Osteoblast (primary cell): ENCODE data around the gene DIPK1C. TPM values are rescaled to one million over a fixed set of nuclear protein-coding genes. Genes with fewer than 3 reads are reported as not detected.

Source experiments
- DNase-seq: peaks from one replicate; pipeline ENCODE4 v3.0.0; 2011; ENCODE audit warnings: low spot score, mixed read lengths; ENCODE audit not compliant: insufficient read length; ENCODE audit errors: missing footprints
- H2AFZ ChIP-seq: 2 replicates; pipeline ENCODE4 v1.6.0; 2011; ENCODE audit warnings: mild to moderate bottlenecking, low read length
- H3K27ac ChIP-seq: 2 replicates; pipeline ENCODE4 v1.5.1; 2011; ENCODE audit warnings: mild to moderate bottlenecking, low read depth, low read length, moderate library complexity
- H3K27me3 ChIP-seq: 2 replicates; pipeline ENCODE4 v1.6.0; 2012; ENCODE audit warnings: mild to moderate bottlenecking, control low read depth, inconsistent platforms, low read length, moderate library complexity; ENCODE audit not compliant: insufficient read depth
- H3K36me3 ChIP-seq: 2 replicates; pipeline ENCODE4 v1.5.1; 2011; ENCODE audit warnings: mild to moderate bottlenecking, low read length, control low read depth, moderate library complexity; ENCODE audit not compliant: insufficient read depth
- H3K4me1 ChIP-seq: 2 replicates; pipeline ENCODE4 v1.5.1; 2011; ENCODE audit warnings: mild to moderate bottlenecking, low read length, control low read depth, moderate library complexity; ENCODE audit not compliant: insufficient read depth
- H3K4me2 ChIP-seq: 2 replicates; pipeline ENCODE4 v1.6.0; 2011; ENCODE audit warnings: mild to moderate bottlenecking, low read length; ENCODE audit not compliant: insufficient read depth
- H3K4me3 ChIP-seq: fragments of 200-600 bp; sonication (generic); 3 replicates; pipeline ENCODE4 v1.5.1; 2012; ENCODE audit warnings: mild to moderate bottlenecking, low read length, inconsistent platforms; ENCODE audit not compliant: insufficient read depth
- H3K79me2 ChIP-seq: 2 replicates; pipeline ENCODE4 v1.6.0; 2012; ENCODE audit warnings: mild to moderate bottlenecking, low read length, control low read depth, inconsistent platforms; ENCODE audit not compliant: insufficient read depth
- H3K9me3 ChIP-seq: 2 replicates; pipeline ENCODE4 v1.5.1; 2011; ENCODE audit warnings: low read depth, low read length, control low read depth
- H4K20me1 ChIP-seq: 2 replicates; pipeline ENCODE4 v1.6.0; 2012; ENCODE audit warnings: mild to moderate bottlenecking, low read length, control low read depth; ENCODE audit not compliant: insufficient read depth
- CTCF ChIP-seq: IDR thresholded peaks from 2 replicates; pipeline ENCODE4 v1.5.1; 2011; ENCODE audit warnings: mild to moderate bottlenecking, low read depth, low read length, moderate library complexity; ENCODE audit errors: extremely low read depth
- total RNA-seq: library from RNA; depleted of rRNA; stranded (reverse); fragments of >200 nt; gene quantifications from 2 replicates; pipeline ENCODE4 v1.2.3, GENCODE V29; 2012

DIPK1C gene
- total RNA-seq, 1 donor, result not detected

- Histone ChIP-seq H2AFZ (no peak overlapping the region), H3K4me2 (no peak overlapping the region), H4K20me1 (no peaks in the 10 kb centered on the region), H3K27ac (no peak overlapping the region), H3K9me3 (no peaks in the 10 kb centered on the region), H3K27me3 (peaks cover 7% of the 10 kb centered on the region), H3K4me3 (no peak overlapping the region), H3K79me2 (no peaks in the 10 kb centered on the region), H3K36me3 (no peaks in the 10 kb centered on the region), H3K4me1 (no peaks in the 10 kb centered on the region)
- no peak for TF ChIP-seq CTCF
- no peak for DNase-seq
Measured at GRCh38 chr18:74488354-74488753, 31.2 kb upstream of the DIPK1C start.

GRCh38 chr18:74486119-74486849 lies 29.2 kb upstream of the DIPK1C start:
- no peak for DNase-seq
- Histone ChIP-seq H3K4me2 (no peak overlapping the region), H4K20me1 (no peaks in the 10 kb centered on the region), H2AFZ (no peak overlapping the region), H3K4me1 (no peaks in the 10 kb centered on the region), H3K27ac (no peak overlapping the region), H3K36me3 (no peaks in the 10 kb centered on the region), H3K79me2 (no peaks in the 10 kb centered on the region), H3K27me3 (peaks cover 7% of the 10 kb centered on the region), H3K4me3 (no peak overlapping the region), H3K9me3 (no peaks in the 10 kb centered on the region)
- TF ChIP-seq CTCF, result no peak

GRCh38 chr18:74482697-74483096 lies 25.6 kb upstream of the DIPK1C start:
- Histone ChIP-seq H3K9me3 (no peaks in the 10 kb centered on the region), H2AFZ (no peak overlapping the region), H3K79me2 (no peaks in the 10 kb centered on the region), H3K36me3 (no peaks in the 10 kb centered on the region), H3K27me3 (no peaks in the 10 kb centered on the region), H3K27ac (no peak overlapping the region), H3K4me1 (no peaks in the 10 kb centered on the region), H3K4me3 (no peak overlapping the region), H4K20me1 (no peaks in the 10 kb centered on the region), H3K4me2 (no peak overlapping the region)
- DNase-seq, result no peak
- TF ChIP-seq CTCF, result no peak

- Histone ChIP-seq H3K79me2 (no peaks in the 10 kb centered on the region), H3K9me3 (no peaks in the 10 kb centered on the region), H3K36me3 (no peaks in the 10 kb centered on the region), H4K20me1 (no peaks in the 10 kb centered on the region), H3K4me3 (no peak overlapping the region), H2AFZ (no peak overlapping the region), H3K27ac (no peak overlapping the region), H3K4me1 (no peaks in the 10 kb centered on the region), H3K27me3 (peaks cover 6% of the 10 kb centered on the region), H3K4me2 (no peak overlapping the region)
- DNase-seq, result no peak
- TF ChIP-seq CTCF, result no peak
Measured at GRCh38 chr18:74480149-74480651, 23.1 kb upstream of the DIPK1C start.
